PFSK-1 (cell line): ENCODE measurements around the gene ZNF92.

Experiments
- POLR2AphosphoS5 ChIP-seq: IDR thresholded peaks from 2 replicates; pipeline ENCODE4 v1.6.1; 2012; ENCODE audit warnings: low read depth, mild to moderate bottlenecking, control low read depth, low read length, moderate library complexity
- TAF1 ChIP-seq: IDR thresholded peaks from 2 replicates; pipeline ENCODE4 v1.6.1; 2012; ENCODE audit warnings: low read length, control low read depth, borderline replicate concordance; ENCODE audit not compliant: insufficient read depth

GRCh38 chr7:65444899-65445823, 71.5 kb downstream of the ZNF92 start:
- TF ChIP-seq TAF1 (no peak), POLR2AphosphoS5 (no peak)
